Heart left ventricle (tissue), 13 donors: Measurements from ENCODE around the gene PARP6.

Experiments
- CTCF ChIP-seq, 12 donors: fragments of 200-600 bp; sonication (generic) in 4 of 12; IDR thresholded peaks; one replicate each; pipeline versions ENCODE4 v1.5.0 to v1.8.0; 2018 to 2022; ENCODE audit warnings: antibody characterized with exemption in 12 of 12, mild to moderate bottlenecking in 5 of 12
- POLR2A ChIP-seq, 2 donors: fragments of 450-650 bp; IDR thresholded peaks; one replicate each; pipeline ENCODE4 v1.6.1; 2017; ENCODE audit warnings: antibody characterized with exemption in 2 of 2, mild to moderate bottlenecking in 2 of 2, moderate library complexity in 2 of 2
- donor health status: ischemic (EF 13 %, LVEDD 7.1; RV severe dilation, severe dysfunction).
- donor health status: DM: no; HTN: yes; CAD: no.
- donor health status: DM: no; HTN: no; CAD: no.
- donor health status: ischemic (EF 25% LVEDD 6.9; RV normal size, moderate dysfunction).
- donor health status: ischemic (EF 25% LVEDD 5.7; RV mildly dilated, moderate dysfunction).
- donor health status: ischemic (EF 35%, LVEDD 5.7; RV mildly dilated, moderate dysfunction).
- donor health status: nonischemic (EF 11% LVEDD 7.7; RV severe dilation, severe dysfunction).
- donor health status: DM: yes; HTN: yes; CAD: no.
- donor health status: PGD.
- donor health status: ischemic (EF 29% LVEDD 5.4; RV normal size, mild dysfunction).
- donor health status: nonischemic (EF 23%, LVEDD 6.1; RV moderate dilation, normal function).

GRCh38 chr15:72242775-72243370 is 29.5 kb downstream of the PARP6 start:
- TF ChIP-seq CTCF (IDR thresholded peaks at IDR 0.05) = no peak
- no peak for TF ChIP-seq POLR2A (IDR thresholded peaks at IDR 0.05)
